HG03558 (cell line): Measurements from ENCODE around the gene NRCAM.
"Not testable (repeated sequence)": the region's sequence is repeated elsewhere in the genome, so short reads cannot be mapped to it uniquely, and the experiment has no call there.

ENCODE experiments used
- ATAC-seq: cut with Tn5 transposase; IDR thresholded peaks from one replicate; pipeline ENCODE4 v1.9.1; 2021; ENCODE audit warnings: moderate number of reproducible peaks; ENCODE audit not compliant: unreplicated experiment; ENCODE audit errors: extremely low read depth

Gene NRCAM

DNA sequence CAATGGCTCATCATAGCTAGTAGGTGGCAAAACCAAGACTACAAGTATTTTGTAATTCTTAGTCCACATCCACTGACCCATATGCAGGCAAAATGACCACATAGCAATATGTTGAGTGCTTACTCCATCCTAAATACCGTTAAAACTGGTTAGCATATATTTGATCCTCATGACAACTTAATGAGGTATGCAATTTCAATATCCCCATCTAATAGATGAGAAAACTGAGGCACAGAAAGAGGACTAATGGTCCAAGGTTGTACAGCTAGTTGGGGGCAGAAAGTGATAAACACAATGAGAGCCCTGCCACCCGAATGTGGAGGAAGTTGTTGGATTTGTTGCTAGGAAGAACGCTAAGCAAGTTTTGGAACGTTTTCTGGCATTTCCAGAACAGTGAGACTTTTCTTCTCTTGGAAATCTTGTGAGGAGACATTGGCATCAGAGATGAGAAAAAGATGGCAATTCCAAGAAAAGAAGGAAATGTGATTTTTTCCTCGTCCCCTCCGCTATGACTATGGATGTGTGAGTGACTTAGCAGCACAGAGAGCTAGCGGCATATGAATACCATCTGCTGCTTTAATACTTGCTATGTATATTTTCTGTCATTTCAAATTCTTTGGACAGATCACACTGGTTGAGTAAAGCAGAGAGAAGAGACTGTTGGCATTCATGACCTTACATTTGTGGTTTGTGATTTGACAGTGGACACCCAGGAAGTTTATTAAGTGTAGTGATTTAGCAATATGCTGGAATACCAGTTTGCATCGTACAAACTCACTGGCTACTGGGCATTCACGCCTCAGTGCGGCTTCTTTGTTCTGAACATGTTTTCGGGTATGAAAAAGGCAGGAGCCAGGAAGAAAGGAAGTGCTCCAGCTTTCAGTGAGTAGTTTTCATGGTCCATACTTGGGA, 51.5 kb downstream of the NRCAM start:
- no peak for ATAC-seq

- ATAC-seq: no peak
Measured at GRCh38 chr7:108403597-108404217, 52.5 kb downstream of the NRCAM start.

DNA sequence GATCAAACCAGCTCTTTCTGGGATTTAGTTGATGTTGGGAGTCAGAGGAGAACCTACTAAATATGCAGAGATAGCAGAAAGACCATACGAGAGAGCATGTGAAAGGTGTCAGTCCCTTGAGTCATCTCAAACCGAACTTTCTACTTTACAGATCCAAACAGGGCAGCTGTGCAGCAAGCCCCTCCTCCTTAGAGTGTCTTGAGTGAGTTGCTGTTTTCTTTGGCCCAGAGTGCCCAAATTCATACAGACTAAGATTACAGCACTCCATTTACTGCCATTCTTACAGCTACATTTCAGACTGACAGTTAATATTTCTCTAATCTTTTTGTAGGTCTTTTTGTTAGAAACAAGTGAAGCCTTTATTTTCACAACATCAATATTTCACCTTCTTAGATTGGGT, 53.4 kb downstream of the NRCAM start:
- no peak for ATAC-seq

DNA sequence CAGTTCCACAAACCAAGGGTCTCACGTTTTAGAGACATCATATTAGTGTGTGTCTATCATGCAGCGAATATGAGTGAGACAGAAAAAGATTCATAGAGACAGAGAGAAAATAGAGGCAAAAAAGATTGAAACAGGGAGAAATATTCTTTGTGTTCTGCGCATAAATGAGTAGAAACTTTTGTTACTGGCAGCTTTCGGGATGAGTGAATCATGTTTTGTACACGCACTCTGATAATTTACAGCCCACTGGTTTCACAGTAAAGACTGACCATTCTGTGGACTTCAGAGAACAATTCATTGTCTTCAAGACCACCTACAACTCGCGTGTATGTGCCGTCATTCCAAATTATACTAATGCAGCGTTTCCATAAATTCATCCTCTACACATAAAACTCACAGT, 60.2 kb downstream of the NRCAM start:
- no peak for ATAC-seq

- no peak for ATAC-seq
Measured at GRCh38 chr7:108395426-108395825, 60.8 kb downstream of the NRCAM start.

DNA sequence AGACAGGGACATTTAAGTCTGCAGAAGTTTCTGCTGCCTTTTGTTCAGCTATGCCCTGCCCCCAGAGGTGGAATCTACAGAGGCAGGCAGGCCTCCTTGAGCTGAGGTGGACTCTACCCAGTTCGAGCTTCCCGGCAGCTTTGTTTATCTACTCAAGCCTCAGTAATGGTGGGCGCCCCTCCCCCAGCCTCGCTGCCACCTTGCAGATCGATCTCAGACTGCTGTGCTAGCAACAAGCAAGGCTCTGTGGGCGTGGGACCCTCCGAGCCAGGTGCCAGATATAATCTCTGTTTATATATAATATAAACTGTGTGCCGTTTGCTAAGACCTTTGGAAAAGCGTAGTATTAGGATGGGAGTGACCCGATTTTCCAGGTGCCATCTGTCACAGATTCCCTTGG, 63.1 kb downstream of the NRCAM start:
- ATAC-seq: not testable (repeated sequence)

DNA sequence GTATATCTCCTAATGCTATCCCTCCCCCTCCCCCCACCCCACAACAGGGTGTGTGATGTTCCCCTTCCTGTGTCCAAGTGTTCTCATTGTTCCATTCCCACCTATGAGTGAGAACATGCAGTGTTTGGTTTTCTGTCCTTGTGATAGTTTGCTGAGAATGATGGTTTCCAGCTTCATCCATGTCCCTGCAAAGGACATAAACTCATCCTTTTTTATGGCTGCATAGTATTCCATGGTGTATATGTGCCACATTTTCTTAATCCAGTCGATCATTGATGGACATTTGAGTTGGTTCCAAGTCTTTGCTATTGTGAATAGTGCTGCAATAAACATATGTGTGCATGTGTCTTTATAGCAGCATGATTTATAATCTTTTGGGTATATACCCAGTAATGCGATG, 68.5 kb downstream of the NRCAM start:
- ATAC-seq: not testable (repeated sequence)

- ATAC-seq: no peak
Measured at GRCh38 chr7:108385834-108386422, 70.3 kb downstream of the NRCAM start.

GRCh38 chr7:108384716-108385483, 71.3 kb downstream of the NRCAM start:
- peak; percentile 50 for ATAC-seq

DNA sequence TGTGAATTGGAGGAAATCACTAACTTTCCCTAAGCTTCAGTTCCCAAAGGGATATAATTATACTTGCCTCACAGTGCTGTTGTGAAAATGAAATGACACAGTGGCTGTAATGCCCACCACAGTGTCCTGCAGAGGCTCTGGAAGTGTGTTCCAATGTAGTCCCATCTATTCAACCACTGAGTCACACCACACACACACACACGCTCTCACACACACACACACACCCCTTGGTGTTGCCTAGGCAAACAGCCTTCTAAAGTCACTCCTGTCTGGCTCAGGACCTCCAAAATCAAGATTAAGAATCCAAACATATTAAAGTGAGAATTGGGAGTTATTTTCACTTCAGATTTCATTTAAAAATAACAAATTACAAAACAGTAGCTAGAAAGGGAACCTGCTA, 73.3 kb downstream of the NRCAM start:
- ATAC-seq: no peak

DNA sequence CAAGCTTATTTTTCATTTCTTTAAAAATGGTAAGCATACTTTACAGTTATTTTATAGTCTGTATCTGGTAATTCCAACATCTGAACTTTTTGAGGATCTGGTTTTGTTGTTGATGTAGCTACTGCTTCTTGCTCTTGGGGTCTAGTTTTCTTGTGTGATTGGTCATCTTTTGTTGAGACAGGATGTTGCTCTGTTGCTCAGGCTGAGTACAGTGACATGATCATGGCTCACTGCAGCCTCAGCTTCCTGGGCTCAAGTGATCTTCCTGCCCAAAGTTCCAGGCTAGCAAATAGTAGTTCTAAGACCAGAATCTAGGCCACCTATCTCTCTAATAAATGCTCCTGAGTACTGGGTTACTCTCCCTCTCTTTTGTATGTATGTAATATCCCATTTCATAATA, 75.7 kb downstream of the NRCAM start:
- ATAC-seq: no peak

- no peak for ATAC-seq
Measured at GRCh38 chr7:108376206-108376605, 80.0 kb downstream of the NRCAM start.

DNA sequence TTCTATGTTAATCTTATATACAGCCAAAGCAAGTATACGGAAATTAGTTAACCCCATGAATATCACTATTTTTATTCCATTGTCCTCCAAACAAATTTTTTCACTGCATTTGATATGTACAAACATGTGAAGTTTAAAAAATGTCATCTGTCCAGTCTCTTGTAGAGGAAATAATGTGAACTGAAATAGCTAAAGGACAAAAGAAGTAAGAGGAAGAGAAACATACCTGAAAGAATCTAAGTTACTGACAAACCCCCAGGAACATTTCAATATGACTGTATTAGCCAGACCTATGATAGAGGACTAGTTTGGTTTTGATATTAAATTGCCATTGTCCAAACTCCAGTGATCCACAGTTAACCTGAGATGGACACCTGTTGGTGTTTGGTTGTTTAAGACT, 80.6 kb downstream of the NRCAM start:
- ATAC-seq: no peak

GRCh38 chr7:108374899-108375298, 81.3 kb downstream of the NRCAM start:
- ATAC-seq: no peak

GRCh38 chr7:108372618-108373017, 83.6 kb downstream of the NRCAM start:
- ATAC-seq: no peak

DNA sequence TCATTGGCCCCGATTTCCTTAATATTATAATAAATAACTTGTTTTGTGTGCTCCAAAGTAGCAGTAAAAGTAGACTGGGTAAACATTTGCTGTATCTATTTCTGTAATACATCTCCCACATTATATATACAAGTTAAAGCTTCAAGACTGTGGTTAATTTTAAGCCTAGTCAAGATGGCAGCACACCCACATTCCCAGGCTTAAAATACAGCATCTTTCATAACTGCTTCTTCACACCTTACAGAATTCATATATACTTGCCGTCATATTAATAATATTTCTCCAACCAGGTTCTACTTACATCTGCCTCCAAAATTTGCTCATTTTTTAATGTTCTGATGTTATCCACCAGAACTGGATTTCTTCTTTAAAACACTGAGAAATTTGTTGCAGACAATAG, 85.6 kb downstream of the NRCAM start:
- no peak for ATAC-seq

GRCh38 chr7:108368466-108368865, 87.8 kb downstream of the NRCAM start:
- ATAC-seq: no peak

- no peak for ATAC-seq
Measured at GRCh38 chr7:108367946-108368345, 88.3 kb downstream of the NRCAM start.

GRCh38 chr7:108367314-108367713, 88.9 kb downstream of the NRCAM start:
- no peak for ATAC-seq

DNA sequence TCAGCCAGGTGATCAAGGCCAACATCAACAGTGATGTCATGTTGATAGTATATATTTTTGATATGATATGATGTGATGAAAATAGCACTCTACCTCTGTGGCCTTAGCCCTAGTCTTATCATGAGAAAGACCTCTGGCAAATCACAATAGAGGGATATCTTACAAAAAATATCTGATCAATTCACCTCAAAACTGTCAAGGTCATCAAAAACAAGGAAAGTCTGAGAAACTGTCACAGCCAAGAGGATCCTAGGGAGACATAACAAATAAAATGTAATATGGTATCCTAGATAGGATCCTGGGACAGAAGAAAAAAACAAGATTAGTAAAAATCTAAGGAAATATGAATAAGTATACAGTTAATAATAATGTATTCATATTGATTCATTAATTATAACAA, 92.6 kb downstream of the NRCAM start:
- ATAC-seq: no peak
